ENCODE data around the gene ZSCAN16. TPM values are rescaled to one million over a fixed set of nuclear protein-coding genes. Genes with fewer than 3 reads are reported as not detected.

ZSCAN16 gene
- total and polyA plus RNA-seq, 2 experiments from 2014 or later, result 4.7 to 12.9 TPM

- Mint-ChIP-seq H3K4me3 (peak overlapping the region; percentile 88), H3K27ac (peak overlapping the region; percentile 89), H3K36me3 (ENCODE audit: low read depth) (peaks cover 10% of the 10 kb centered on the region; the same call in 2 of the 3 replicates)
These were observed 37.1 kb downstream of the ZSCAN16 start for GRCh38 chr6:28161410-28162079.

More at GRCh38 chr6:28161410-28162079, 37.1 kb downstream of the ZSCAN16 start:
- Histone ChIP-seq H2AFZ (peak overlapping the region; percentile 80), H3K27ac (ENCODE audit: low read depth) (no peak overlapping the region), H3K9me2 (ENCODE audit: insufficient read depth) (peaks cover 6% of the 10 kb centered on the region; the same call in 1 of the 2 replicates), H3K4me2 (peak overlapping the region; percentile 75), H3K36me3 (ENCODE audit: insufficient read depth) (no peaks in the 10 kb centered on the region), H3K79me2 (replicated peaks; ENCODE audit: insufficient read depth) (no peaks in the 10 kb centered on the region), H3K4me3 (peak overlapping the region; percentile 50), H4K20me1 (replicated peaks; ENCODE audit: insufficient read depth) (no peaks in the 10 kb centered on the region), H3K27me3 (ENCODE audit: insufficient read depth) (peaks cover 15% of the 10 kb centered on the region), H3F3A (replicated peaks; ENCODE audit: low read depth) (no peaks in the 10 kb centered on the region), H3K4me1 (ENCODE audit: insufficient read depth) (peaks cover 5% of the 10 kb centered on the region; the same call in 1 of the 2 replicates)
- DNase-seq (ENCODE audit: low spot score), result peak; percentile 95
- ATAC-seq, result peak; percentile 99
- H3K4me1 Mint-ChIP-seq, result peaks cover 13% of the 10 kb centered on the region
- TF ChIP-seq ZNF114 (CRISPR knock-in tag; IDR thresholded peaks at IDR 0.05), result no peak
- no peak for TF ChIP-seq ZNF462 (CRISPR knock-in tag; IDR thresholded peaks at IDR 0.05)
- TF ChIP-seq POLR2AphosphoS5 (IDR thresholded peaks at IDR 0.05; ENCODE audit: low read depth), result peak; percentile 98
- no peak for TF ChIP-seq ZNF331 (CRISPR knock-in tag; IDR thresholded peaks at IDR 0.05; ENCODE audit: low read depth)
- TF ChIP-seq EZH2 (IDR thresholded peaks at IDR 0.05; ENCODE audit: low read depth, unreplicated experiment), result no peak
- H3K9me3 Mint-ChIP-seq, result no peaks in the 10 kb centered on the region
- H3K27me3 Mint-ChIP-seq (ENCODE audit: insufficient read depth, low read depth, poor library complexity), result no peaks in the 10 kb centered on the region
